ENCODE data around the gene SETD2. TPM values are rescaled to one million over a fixed set of nuclear protein-coding genes. Genes with fewer than 3 reads are reported as not detected.
"Not testable (repeated sequence)": the region's sequence is repeated elsewhere in the genome, so short reads cannot be mapped to it uniquely, and the experiment has no call there.

The SETD2 gene
- total RNA-seq, 1 donor from 2014 or later, result 37.8 TPM

DNA sequence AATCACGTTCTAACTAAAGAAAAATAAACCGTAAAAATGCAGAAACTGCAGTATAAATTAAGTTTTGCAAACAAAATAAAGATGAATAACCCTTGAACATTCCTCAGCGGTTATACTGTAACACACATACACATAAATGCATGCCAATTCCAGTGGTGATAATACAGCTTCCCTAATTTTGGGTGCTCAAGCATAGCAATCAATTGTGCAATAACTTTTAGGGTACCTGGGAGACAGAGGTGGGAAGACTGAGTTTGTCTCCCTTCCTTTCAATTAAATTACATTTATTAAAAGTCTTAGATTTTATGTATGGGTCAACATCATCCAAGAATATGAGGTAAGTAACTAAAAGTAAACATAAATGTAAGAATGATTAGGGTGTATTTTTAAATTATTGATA lies 71.8 kb downstream of the SETD2 start:
- DNase-seq, result no peak

DNA sequence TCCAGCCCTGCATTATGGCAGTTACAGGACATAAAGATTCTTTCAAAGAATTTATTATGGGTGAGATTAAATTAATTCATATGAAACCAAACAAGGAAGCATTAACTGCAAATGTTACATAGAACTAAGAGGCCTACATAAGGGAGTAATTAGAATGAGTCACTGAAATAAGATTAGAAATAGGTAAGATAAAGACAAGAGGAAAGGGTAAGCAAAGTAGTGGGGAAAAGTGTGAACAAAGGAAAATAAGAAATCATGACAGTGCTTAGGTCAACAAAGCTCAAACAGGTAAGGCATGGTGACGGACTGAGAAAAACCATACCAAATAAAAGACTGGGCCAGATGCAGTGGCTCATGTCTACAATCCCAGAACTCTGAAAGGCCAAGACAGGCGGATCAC lies 74.3 kb downstream of the SETD2 start:
- DNase-seq, result no peak

DNA sequence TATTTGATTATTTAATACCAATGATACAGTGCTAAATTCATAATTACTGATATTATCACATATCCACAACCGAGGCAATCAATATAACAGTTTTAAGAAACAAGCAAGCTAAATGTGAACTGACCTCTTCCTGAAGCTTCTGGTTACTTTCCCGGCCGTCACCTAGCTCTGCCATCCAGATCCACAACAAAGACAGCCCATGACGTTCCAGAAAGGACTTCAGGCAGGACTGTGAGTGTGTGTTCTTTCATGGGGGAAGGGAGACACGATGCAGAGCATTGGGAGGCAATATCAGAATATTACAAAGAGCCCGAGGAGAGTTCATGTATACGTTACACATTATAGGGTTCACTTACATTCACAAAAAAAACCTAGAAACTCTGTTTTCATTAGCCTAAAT lies 77.8 kb downstream of the SETD2 start:
- DNase-seq, result no peak

- DNase-seq, result no peak
These were observed 80.1 kb downstream of the SETD2 start for GRCh38 chr3:47083786-47084185.

- DNase-seq, result no peak
These were observed 81.4 kb downstream of the SETD2 start for GRCh38 chr3:47082519-47082918.

- DNase-seq, result no peak
These were observed 84.5 kb downstream of the SETD2 start for GRCh38 chr3:47079432-47079831.

GRCh38 chr3:47073685-47074084 lies 90.2 kb downstream of the SETD2 start:
- DNase-seq, result no peak

DNA sequence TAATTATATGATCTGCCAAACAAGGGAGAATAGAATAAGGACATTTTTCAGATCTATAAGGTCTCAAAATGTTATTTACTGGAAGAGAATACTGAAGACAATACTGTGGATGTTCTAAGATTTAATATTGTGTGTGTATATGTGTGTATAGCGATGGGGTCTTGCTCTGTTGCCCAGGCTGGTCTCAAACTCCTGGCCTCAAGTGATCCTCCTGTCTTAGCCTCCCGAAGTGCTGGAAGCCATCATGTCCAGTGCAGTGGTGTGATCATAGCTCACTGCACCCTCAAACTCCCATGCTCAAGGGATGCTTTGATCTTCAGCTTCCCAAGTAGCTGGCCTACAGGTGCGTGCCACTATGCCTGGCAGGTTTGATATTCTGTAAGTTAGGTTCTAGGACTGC lies 93.1 kb downstream of the SETD2 start:
- no peak for DNase-seq

- DNase-seq, result not testable (repeated sequence)
These were observed 97.7 kb downstream of the SETD2 start for GRCh38 chr3:47066259-47066658.

GRCh38 chr3:47065681-47066080 lies 98.2 kb downstream of the SETD2 start:
- no peak for DNase-seq

- no peak for DNase-seq
These were observed 98.9 kb downstream of the SETD2 start for GRCh38 chr3:47065058-47065457.

- DNase-seq, result no peak
These were observed 106.7 kb downstream of the SETD2 start for GRCh38 chr3:47057212-47057671.

GRCh38 chr3:47056705-47057104 lies 107.2 kb downstream of the SETD2 start:
- DNase-seq, result no peak

DNA sequence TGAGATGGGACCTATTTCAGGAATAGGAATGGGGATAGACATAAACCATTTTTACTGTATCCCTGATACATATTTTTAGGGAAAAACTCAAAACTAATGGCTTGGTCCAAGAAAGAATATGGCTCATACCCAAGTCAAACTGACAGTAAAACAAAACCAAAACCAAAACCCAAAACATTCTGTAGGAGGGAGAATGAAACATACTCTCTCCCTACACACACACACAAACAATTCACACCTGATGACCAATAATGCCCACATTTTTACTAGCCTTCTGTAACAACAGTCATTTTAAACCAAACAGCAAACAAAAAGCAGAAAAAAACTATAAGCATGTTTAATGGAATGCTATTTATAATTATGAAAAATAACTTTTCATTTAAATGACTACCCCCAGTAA lies 109.5 kb downstream of the SETD2 start:
- no peak for DNase-seq

- DNase-seq, result peak; percentile 33
These were observed 116.2 kb downstream of the SETD2 start for GRCh38 chr3:47047673-47048072.

- DNase-seq, result no peak
These were observed 116.8 kb downstream of the SETD2 start for GRCh38 chr3:47047069-47047468.

GRCh38 chr3:47042231-47042791 lies 121.6 kb downstream of the SETD2 start:
- no peak for DNase-seq

DNA sequence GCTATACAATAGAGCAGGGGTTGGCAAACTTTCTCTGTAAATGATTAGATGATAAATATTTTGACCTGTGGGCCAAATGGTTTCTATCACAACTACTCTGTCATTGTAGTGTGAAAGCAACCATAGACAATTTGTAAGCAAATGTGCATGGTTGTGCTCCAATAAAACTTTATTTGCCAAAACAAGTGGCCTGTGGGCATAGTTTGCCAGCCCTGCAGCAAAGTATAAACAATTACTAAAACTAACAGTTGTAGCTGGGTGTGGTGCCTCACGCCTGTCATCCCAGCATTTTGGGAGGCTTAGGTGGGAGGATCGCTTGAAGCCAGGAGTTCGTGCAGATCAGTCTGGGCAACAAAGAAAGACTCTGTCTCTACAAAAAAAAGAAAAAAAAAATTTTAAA lies 122.8 kb downstream of the SETD2 start:
- no peak for DNase-seq

GRCh38 chr3:47037302-47037701 lies 126.6 kb downstream of the SETD2 start:
- not testable (repeated sequence) for DNase-seq

GRCh38 chr3:47036145-47036544 lies 127.8 kb downstream of the SETD2 start:
- no peak for DNase-seq

- no peak for DNase-seq
These were observed 128.3 kb downstream of the SETD2 start for GRCh38 chr3:47035645-47036044.

DNA sequence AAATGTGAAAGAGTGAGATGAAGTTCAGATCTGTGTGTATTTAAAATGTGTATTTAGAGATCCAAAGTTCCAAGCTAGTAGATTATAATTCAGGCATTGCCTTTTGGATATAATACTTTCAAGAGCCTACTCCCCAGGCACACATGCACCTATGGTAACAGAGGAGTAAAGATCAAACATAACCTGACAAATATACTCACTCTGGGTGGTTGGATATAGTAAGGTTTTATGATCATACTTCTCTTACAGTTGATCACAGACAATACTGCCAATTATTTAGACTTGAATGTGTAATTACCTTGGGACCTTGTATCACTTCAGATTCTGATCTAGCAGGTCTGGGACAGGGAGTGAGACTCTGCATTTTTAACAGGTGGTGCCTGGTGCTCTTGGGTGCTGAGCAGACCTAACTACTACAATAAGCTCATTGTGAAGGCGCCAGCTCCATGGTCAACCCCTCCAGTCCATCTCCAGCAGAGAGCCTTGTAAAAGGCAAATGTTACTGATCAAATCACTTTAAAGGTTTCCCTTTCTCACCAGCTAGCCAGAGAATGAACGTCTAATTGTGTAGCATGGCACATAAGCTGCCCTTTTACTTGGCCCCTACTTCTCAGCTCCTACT lies 128.9 kb downstream of the SETD2 start:
- DNase-seq, result no peak

- not testable (repeated sequence) for DNase-seq
These were observed 132.9 kb downstream of the SETD2 start for GRCh38 chr3:47031041-47031440.

DNA sequence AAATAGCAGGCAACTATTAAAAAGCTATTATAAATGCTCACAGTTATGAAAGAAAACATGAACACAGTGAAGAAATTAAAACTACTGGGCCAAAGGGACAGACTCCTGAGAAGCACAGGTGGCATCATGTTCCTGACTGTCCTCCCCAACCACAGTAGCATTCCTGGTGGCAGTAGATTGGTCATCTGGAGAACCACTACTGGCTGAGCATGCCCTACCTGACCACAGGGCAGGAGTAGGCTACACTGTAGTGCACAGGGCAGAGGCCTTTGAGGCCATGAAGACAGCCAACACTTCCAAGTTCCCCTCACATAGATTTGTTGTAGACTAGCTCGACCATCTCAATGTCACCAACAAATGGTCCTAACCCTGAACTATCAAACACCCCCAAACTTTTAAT lies 135.2 kb downstream of the SETD2 start:
- no peak for DNase-seq

- DNase-seq, result no peak
These were observed 135.8 kb downstream of the SETD2 start for GRCh38 chr3:47028146-47028545.
